Measurements from ENCODE around the gene CRYM.
"Not testable (repeated sequence)": the region's sequence is repeated elsewhere in the genome, so short reads cannot be mapped to it uniquely, and the experiment has no call there.

The CRYM gene

DNA sequence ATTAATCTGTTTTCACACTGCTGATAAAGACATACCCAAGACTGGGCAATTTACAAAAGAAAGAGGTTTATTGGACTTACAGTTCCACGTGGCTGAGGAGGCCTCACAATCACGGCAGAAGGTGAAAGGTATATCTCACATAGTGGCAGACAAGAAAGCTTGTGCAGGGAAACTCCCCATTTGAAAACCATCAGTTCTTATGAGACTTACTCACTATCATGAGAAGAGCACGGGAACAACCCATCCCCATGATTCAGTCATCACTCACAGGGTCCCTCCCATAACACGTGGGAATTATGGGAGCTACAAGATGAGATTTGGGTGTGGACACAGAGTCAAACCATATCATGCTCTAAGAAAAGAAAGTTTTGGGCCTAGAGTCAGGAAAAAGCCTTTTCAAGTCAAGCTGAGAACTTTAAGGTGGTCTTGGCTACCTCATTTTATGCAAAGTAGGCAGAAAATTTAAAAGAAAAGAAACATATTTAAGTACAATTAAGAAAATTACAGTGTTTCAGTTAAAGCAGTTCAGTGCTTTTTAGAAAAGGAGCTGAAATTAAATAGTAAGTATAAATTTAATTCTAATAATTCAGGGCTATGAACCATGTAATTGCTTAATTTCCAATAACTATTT, 24.9 kb upstream of the CRYM start:
- H3K4me3 ChIP-seq (ENCODE audit: control insufficient read depth, low read depth, low read length), result no peak overlapping the region
- TF ChIP-seq, protein P1, sequence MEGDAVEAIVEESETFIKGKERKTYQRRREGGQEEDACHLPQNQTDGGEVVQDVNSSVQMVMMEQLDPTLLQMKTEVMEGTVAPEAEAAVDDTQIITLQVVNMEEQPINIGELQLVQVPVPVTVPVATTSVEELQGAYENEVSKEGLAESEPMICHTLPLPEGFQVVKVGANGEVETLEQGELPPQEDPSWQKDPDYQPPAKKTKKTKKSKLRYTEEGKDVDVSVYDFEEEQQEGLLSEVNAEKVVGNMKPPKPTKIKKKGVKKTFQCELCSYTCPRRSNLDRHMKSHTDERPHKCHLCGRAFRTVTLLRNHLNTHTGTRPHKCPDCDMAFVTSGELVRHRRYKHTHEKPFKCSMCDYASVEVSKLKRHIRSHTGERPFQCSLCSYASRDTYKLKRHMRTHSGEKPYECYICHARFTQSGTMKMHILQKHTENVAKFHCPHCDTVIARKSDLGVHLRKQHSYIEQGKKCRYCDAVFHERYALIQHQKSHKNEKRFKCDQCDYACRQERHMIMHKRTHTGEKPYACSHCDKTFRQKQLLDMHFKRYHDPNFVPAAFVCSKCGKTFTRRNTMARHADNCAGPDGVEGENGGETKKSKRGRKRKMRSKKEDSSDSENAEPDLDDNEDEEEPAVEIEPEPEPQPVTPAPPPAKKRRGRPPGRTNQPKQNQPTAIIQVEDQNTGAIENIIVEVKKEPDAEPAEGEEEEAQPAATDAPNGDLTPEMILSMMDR (IDR thresholded peaks at IDR 0.05; ENCODE audit: control insufficient read depth, insufficient read depth, low read depth, low read length, missing control alignments), result no peak
- DNase-seq (ENCODE audit: low read depth), result peak; percentile 52

DNA sequence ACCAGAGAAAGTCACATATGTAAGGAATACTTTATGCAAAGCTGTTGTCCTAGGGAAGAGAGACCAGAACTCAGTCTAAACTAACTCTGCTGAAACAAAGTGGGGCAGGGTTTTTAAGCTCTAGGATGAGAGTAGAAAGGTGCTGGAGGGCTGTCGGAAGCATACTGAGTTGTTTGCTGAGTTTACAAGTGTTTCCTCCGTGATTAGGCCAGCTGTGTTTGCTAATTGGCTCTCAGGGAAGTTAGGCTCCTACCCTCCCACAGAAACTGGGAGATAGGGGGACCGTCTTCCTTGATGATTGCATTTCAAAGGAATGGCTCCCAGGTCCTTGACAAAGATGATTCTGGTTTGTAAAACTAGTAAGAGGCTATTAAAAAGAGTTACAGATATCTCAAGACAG, 24.4 kb upstream of the CRYM start:
- peak overlapping the region; percentile 78 for H3K4me3 ChIP-seq (ENCODE audit: control insufficient read depth, low read depth, low read length)
- TF ChIP-seq, protein P1 (IDR thresholded peaks at IDR 0.05; ENCODE audit: control insufficient read depth, insufficient read depth, low read depth, low read length, missing control alignments), result no peak
- no peak for DNase-seq (ENCODE audit: low read depth)

DNA sequence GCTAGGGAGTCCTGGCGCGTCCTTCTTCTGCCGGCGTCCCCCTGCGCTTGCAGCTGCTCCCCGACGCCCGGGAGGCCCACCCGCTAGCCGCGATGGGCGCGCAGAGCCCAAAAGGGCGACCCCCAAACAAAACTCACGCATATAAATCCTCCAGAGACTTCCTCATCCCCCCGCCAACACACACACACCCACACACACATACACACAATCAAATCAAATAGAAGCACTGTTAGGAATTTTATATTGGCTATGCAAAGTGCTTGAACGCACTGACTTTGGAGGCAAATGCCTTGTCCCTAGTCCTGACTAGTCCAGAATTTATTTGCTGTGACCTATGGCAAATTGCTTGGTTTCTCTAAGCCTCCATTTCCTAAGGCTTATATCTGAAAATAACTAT, 23.8 kb upstream of the CRYM start:
- H3K4me3 ChIP-seq (ENCODE audit: control insufficient read depth, low read depth, low read length), result peak overlapping the region; percentile 78
- DNase-seq (ENCODE audit: low read depth), result no peak
- TF ChIP-seq, protein P1 (IDR thresholded peaks at IDR 0.05; ENCODE audit: control insufficient read depth, insufficient read depth, low read depth, low read length, missing control alignments), result no peak

DNA sequence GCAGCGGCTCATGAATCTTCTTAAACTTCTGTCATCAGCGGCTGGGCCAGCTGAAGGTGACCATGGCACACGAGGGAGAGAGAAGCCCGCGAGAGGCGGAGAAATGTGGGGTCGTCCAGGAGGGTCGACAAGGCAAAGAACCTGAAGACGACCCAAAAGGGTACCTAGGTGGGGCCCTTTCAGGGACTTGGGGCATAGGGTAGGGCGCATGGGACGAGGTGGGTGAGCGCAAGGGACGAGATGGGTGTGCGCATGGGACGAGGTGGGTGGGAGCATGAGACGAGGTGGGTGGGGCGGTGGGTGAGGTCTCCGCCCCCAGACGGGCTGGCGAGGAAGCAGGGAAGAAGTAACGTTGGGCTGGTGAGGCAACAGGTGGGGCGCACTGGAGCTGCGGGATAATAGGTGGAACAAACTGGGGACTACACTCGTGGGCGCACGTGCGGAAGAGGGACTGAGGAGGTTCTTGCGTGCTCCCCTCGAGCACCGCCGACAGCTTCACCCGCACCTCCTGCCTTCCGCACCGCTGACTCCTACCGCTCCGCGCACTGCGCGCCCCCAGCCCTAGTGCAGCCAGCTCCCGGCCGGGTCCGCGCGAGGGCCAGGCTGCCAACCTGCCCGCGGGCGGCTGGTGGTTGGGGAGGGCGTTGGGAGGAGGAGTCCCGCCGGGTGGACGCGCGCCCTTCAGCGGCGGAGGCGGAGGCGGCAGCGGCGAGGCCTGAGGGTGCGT, 23.2 kb upstream of the CRYM start:
- TF ChIP-seq, protein P1 (IDR thresholded peaks at IDR 0.05; ENCODE audit: control insufficient read depth, insufficient read depth, low read depth, low read length, missing control alignments), result peak; percentile 2
- no peak for DNase-seq (ENCODE audit: low read depth)
- H3K4me3 ChIP-seq (ENCODE audit: control insufficient read depth, low read depth, low read length), result peak overlapping the region; percentile 78

DNA sequence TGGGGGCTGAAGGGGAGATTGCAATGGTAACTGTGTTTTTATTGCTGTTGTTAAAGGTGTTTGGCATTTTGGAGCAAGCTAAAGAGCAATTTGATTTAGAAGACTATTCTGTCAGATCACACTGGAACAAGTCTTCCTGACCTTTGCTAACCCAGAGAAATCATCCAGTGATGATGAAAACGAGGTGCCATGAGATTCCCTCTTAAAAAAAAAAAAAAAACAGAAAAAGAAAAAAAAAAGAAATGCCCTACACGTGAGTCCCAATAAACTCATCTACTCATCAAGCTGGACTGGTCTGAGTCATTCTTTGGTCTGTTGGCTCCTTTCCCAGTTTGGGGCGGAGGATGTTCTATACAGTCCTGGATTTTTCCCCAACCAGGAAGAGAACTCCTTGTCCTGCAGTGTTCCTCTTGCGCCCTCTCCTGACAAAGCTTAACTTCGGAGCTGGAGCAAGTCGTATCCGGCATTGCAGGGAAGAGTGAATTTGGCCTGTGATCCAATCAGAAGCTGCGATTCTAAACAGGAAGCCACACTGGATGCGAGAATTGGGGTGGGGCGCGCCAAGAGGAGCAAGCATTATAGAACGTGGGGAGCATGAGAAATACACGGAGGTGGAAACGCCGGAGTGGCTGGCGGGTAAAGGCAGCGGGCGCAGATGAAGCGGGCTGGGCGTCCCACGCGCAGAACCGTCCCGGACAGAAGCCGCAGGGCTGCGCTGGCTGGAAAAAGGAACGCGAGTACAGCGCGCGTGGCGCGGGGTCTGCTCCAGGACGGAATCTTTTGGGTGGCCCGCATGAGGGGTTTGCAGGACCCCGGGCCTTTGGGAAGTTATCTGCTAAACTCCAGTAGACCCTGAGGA, 22.4 kb upstream of the CRYM start:
- peak overlapping the region; percentile 78 for H3K4me3 ChIP-seq (ENCODE audit: control insufficient read depth, low read depth, low read length)
- TF ChIP-seq, protein P1 (IDR thresholded peaks at IDR 0.05; ENCODE audit: control insufficient read depth, insufficient read depth, low read depth, low read length, missing control alignments), result peak; percentile 94
- DNase-seq (ENCODE audit: low read depth), result peak; percentile 99

DNA sequence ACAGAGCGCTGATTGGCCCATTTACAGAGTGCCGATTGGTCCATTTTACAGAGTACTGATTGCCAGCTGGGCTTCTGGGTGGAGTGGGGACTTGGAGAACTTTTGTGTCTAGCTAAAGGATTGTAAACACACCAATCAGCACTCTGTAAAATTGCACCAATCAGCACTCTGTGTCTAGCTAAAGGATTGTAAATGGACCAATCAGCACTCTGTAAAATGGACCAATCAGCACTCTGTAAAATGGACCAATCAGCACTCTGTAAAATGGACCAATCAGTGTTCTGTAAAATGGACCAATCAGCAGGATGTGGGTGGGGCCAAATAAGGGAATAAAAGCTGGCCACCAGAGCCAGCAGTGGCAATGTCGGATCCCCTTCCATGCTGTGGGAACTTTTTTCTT, 11.7 kb upstream of the CRYM start:
- DNase-seq (ENCODE audit: low read depth); H3K4me3 ChIP-seq (ENCODE audit: control insufficient read depth, low read depth, low read length): not testable (repeated sequence)

DNA sequence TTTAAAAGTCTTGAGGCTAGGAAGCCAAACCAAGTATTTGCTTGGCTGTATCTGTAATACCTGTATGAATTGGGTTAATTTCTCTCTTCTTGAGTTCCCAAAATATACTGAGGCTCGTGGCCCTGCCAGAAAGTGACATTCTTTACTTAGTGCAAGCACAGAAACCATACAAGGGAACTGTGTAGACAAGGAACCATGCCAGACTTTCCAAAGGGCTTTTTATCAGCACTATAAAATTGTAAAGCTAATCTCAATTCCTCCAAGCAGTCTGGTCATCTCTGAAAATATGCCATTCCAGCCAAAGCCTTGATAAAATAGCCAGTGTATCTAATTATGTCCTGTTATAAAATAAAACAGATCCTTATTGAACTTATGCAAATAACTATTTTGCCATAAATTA, 7.2 kb upstream of the CRYM start:
- H3K4me3 ChIP-seq (ENCODE audit: control insufficient read depth, low read depth, low read length), result no peak overlapping the region

More for the DNA sequence above, 7.2 kb upstream of the CRYM start:
- TF ChIP-seq, protein P1 (IDR thresholded peaks at IDR 0.05; ENCODE audit: control insufficient read depth, insufficient read depth, low read depth, low read length, missing control alignments), result no peak
- DNase-seq (ENCODE audit: low read depth), result no peak
